Omental fat pad (tissue), 4 donors: ENCODE data around the gene KSR1. TPM values are rescaled to one million over a fixed set of nuclear protein-coding genes. Genes with fewer than 3 reads are reported as not detected.

Experiments used
- ATAC-seq: fragments of 150-250 bp; one replicate; pipeline ENCODE4 v1.9.1; 2016; ENCODE audit warnings: mild to moderate bottlenecking, moderate library complexity; ENCODE audit not compliant: low FRiP score
- DNase-seq: peaks from one replicate; pipeline ENCODE4 v3.0.0-alpha.2; 2019; ENCODE audit warnings: low spot score
- CTCF ChIP-seq, 3 donors: fragments of 450-650 bp; IDR thresholded peaks; one replicate each; pipeline ENCODE4 v1.5.1; 2016 to 2017; ENCODE audit warnings: antibody characterized with exemption in 3 of 3, mild to moderate bottlenecking in 3 of 3, moderate library complexity in 2 of 3
- total RNA-seq, 4 donors: library from RNA; depleted of rRNA; stranded (reverse); fragments of >200 nt; gene quantifications; one replicate each; pipeline ENCODE4 v1.1.0, GENCODE V29; 2016

The KSR1 gene
- total RNA-seq, 4 donors from 2014 or later: 25.8 to 42.3 (median 33.9) TPM

GRCh38 chr17:27475070-27475673, 18.9 kb downstream of the KSR1 start:
- TF ChIP-seq CTCF (IDR thresholded peaks at IDR 0.05): no peak
- ATAC-seq: no peak
- no peak for DNase-seq

GRCh38 chr17:27475981-27476895, 20.0 kb downstream of the KSR1 start:
- ATAC-seq (no peak), DNase-seq (no peak)
- no peak for TF ChIP-seq CTCF (IDR thresholded peaks at IDR 0.05)

- no peak for TF ChIP-seq CTCF (IDR thresholded peaks at IDR 0.05)
- DNase-seq: no peak
- ATAC-seq: no peak
Observed at GRCh38 chr17:27477050-27477888, 21.0 kb downstream of the KSR1 start.

GRCh38 chr17:27477971-27478684, 21.9 kb downstream of the KSR1 start:
- no peak for ATAC-seq
- no peak for TF ChIP-seq CTCF (IDR thresholded peaks at IDR 0.05)
- DNase-seq: no peak

GRCh38 chr17:27478901-27479538, 22.8 kb downstream of the KSR1 start:
- DNase-seq: no peak
- TF ChIP-seq CTCF (IDR thresholded peaks at IDR 0.05): no peak
- no peak for ATAC-seq

DNA sequence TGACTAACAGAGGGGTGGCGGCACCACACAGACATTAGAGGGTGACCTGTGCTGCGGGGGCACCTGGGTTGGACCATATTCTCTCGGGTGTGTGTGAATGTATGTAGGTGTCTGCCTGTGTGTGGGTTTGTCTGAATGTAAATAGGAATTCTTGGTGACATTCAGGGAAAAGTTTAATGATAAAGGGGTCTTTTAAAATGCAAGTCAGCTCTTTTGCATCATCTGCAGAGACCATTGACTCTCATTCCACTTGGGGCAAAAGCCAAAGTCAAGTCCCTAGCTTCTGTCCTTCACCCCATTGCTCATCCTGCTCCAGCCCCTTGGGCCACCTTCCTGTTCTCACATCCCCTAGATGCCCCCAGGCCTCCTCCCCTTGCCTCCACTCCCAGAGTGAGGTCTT, 23.6 kb downstream of the KSR1 start:
- DNase-seq: no peak
- TF ChIP-seq CTCF (IDR thresholded peaks at IDR 0.05): no peak
- ATAC-seq: no peak
